ENCODE measurements around the gene THOP1. TPM values are rescaled to one million over a fixed set of nuclear protein-coding genes. Genes with fewer than 3 reads are reported as not detected.
A peak's percentile ranks its signal among the peaks of the same experiment; 100 is the strongest.
"Not testable (repeated sequence)": the region's sequence is repeated elsewhere in the genome, so short reads cannot be mapped to it uniquely, and the experiment has no call there.

The THOP1 gene
- total and polyA plus RNA-seq, 9 donors, result 11.3 to 54.7 (median 39.5) TPM

DNA sequence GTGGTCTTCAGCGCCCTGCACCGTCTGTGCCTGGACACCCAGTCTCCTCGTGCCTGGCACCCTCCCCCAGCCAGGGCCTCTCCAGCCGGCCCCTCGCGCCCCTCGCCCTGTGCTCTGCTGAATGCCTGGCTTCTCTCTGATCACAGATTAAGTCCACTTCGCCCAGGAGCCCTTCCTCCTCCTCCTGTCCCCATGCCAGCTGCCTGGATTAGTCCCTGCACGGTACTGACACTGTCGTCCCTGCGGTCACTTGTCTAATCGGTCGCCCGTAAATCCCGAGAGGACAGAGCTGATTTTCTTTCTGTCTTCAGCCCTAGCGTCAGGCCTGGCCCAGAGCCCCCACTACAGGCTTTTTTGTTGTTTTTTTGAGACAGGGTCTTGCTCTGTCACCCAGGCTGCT is 6.6 kb downstream of the THOP1 start:
- Histone ChIP-seq H3K27me3 (no peaks in the 10 kb centered on the region), H3K9me3 (no peaks in the 10 kb centered on the region), H3K4me3 (no peak overlapping the region), H3K36me3 (no peaks in the 10 kb centered on the region), H3K27ac (peak overlapping the region in 1 of 2 donors; percentile 66), H3K4me1 (ENCODE audit: insufficient read depth) (peaks cover 19% of the 10 kb centered on the region)
- no peak for DNase-seq
- intact Hi-C loops (cut with DNase I), result no loop called here
- TF ChIP-seq EP300 (IDR thresholded peaks at IDR 0.05) (no peak), POLR2A (IDR thresholded peaks at IDR 0.05) (no peak), CTCF (IDR thresholded peaks at IDR 0.05) (no peak)
- 86 to 93% (median 89%) methylated on average over 16 of the region's 16 CpGs for WGBS, 3 donors

DNA sequence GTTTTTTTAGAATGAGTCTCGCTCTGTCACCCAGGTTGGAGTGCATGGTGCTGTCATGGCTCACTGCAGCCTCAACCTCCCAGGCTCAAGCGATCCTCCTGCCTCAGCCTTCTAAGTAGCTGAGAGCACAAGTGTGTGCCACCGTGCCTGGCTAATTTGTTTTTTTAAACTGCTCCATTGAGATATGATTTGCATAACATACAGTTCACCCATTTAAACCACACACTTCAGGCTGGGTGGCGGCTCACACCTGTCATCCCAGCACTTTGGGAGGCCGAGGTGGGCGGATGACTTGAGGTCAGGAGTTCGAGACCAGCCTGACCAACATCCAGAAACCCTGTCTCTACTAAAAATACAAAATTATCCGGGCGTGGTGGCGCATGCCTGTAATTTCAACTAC is 7.4 kb downstream of the THOP1 start:
- intact Hi-C loops (cut with DNase I); H3K36me3 ChIP-seq; DNase-seq; H3K9me3 ChIP-seq; H3K4me3 ChIP-seq; H3K27ac ChIP-seq; H3K27me3 ChIP-seq: not testable (repeated sequence)
- peaks cover 19% of the 10 kb centered on the region for H3K4me1 ChIP-seq (ENCODE audit: insufficient read depth)
- WGBS, 3 donors, result 90 to 93% (median 91%) methylated on average over 10 of the region's 10 CpGs

GRCh38 chr19:2793126-2793525 is 7.8 kb downstream of the THOP1 start:
- Histone ChIP-seq H3K9me3 (no peaks in the 10 kb centered on the region), H3K4me1 (ENCODE audit: insufficient read depth) (peaks cover 19% of the 10 kb centered on the region), H3K27ac (no peak overlapping the region), H3K27me3 (no peaks in the 10 kb centered on the region), H3K4me3 (no peak overlapping the region), H3K36me3 (no peaks in the 10 kb centered on the region)
- TF ChIP-seq POLR2A (IDR thresholded peaks at IDR 0.05) (no peak), EP300 (IDR thresholded peaks at IDR 0.05) (no peak), CTCF (IDR thresholded peaks at IDR 0.05) (no peak)
- DNase-seq, result no peak
- intact Hi-C loops (cut with DNase I), result no loop called here
- WGBS, 3 donors, result 93 to 98% (median 95%) methylated on average over 7 of the region's 7 CpGs

DNA sequence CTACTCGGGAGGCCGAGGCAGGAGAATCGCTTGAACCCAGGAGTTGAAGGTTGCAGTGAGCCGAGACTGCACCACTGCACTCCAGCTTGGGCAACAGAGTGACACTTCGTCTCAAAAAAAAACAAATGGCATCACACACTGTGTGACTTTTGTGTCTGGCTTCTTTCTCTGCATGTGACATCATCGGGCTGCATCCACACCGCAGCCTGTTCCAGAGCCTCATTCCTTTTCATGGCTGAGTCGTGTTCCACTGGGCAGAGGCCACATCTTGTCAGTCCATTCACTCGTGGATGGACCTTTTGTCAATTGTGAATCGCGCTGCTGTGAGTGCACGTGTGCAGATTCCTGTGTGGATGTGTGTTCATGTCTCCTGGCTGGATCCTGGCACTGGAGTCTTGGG is 8.3 kb downstream of the THOP1 start:
- no peaks in the 10 kb centered on the region for H3K36me3 ChIP-seq
- intact Hi-C loops (cut with DNase I), result no loop called here
- no peaks in the 10 kb centered on the region for H3K27me3 ChIP-seq
- H3K27ac ChIP-seq, result no peak overlapping the region
- H3K9me3 ChIP-seq, result no peaks in the 10 kb centered on the region
- no peak overlapping the region for H3K4me3 ChIP-seq
- TF ChIP-seq CTCF (IDR thresholded peaks at IDR 0.05) (no peak), POLR2A (IDR thresholded peaks at IDR 0.05) (no peak), EP300 (IDR thresholded peaks at IDR 0.05) (no peak)
- no peak for DNase-seq
- H3K4me1 ChIP-seq (ENCODE audit: insufficient read depth), result peaks cover 19% of the 10 kb centered on the region
- 95 to 96% (median 96%) methylated on average over 12 of the region's 12 CpGs for WGBS, 3 donors

DNA sequence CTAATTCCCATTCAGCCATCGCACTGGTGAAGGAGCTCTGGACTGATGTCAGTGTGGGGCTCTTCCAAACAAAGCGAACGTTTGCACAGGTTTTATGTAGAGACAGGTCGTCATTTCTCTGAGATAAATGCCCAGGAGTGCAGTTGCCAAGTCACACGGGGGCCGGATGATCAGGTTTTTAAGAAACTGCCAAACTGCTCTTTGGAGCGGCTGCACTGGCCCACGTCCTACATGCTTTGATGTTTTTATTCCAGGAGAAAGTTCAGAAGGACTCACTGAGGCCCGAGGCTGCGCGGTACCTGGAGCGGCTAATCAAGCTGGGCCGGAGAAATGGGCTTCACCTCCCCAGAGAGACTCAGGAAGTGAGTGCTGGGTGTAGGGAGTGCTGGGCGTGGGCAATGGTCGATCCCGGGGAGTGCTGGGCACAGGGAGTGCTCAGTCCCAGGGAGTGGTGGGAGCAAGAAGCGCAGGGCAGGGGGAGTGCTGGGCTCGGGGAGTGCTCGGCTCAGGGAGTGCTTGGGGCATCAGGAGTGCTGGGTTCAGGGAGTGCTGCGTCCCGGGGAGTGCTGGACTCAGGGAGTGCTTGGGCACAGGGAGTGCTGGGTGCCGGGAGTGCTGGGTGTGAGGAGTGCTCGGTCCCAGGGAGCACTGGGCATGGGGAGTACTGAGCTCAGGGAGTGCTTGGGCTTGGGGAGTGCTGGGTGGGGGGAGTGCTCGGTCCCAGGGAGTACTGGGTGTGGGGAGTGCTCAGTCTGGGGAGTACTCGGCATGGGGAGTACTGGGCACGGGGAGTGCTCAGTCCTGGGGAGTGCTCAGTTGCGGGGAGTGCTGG is 10.7 kb downstream of the THOP1 start:
- 86 to 94% (median 89%) methylated on average over 27 of the region's 27 CpGs for WGBS, 3 donors
- no peak for DNase-seq
- Histone ChIP-seq H3K4me1 (ENCODE audit: insufficient read depth) (peaks cover 5% of the 10 kb centered on the region), H3K27me3 (no peaks in the 10 kb centered on the region), H3K36me3 (no peaks in the 10 kb centered on the region), H3K27ac (no peak overlapping the region), H3K4me3 (no peak overlapping the region), H3K9me3 (no peaks in the 10 kb centered on the region)
- TF ChIP-seq POLR2A (IDR thresholded peaks at IDR 0.05) (no peak), CTCF (IDR thresholded peaks at IDR 0.05) (no peak), EP300 (IDR thresholded peaks at IDR 0.05) (no peak)
- intact Hi-C loops (cut with DNase I), result no loop called here

Data from ovary (tissue), 9 donors.